Measurements from ENCODE around the gene DSCAML1. TPM values are rescaled to one million over a fixed set of nuclear protein-coding genes. Genes with fewer than 3 reads are reported as not detected.

The DSCAML1 gene
- total and polyA plus RNA-seq, 9 of the 15 experiments (the other 6 are each of a cell fraction or from before 2014, with no cell fraction given): not detected

DNA sequence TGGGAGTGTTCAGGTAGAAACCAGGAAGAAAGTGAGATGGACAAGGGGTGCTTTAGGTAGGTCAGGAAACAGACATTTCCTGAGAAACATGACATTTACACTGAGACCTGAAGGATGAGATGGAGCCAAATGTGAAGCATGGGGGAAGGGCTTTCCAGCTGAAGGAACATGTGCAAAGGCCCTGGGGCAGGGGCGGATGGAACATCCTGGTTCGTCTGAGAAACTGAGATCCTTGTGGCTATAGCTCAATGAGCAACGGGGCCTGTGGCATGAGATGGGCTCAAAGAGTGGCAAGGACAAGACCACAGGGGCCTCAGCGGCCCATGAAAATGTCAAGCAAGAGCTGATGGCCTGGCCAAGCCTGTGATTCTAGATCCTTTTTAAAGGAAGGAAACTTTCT is 127.4 kb downstream of the DSCAML1 start:
- H3K27me3 ChIP-seq (ENCODE audit: control insufficient read depth in 2 of 2, insufficient read depth in 2 of 2, low read length in 2 of 2): peaks cover 32 to 83% of the 10 kb centered on the region in 2 experiments
- H3K9me1 ChIP-seq (ENCODE audit: control insufficient read depth, insufficient read depth, low read length): no peaks in the 10 kb centered on the region
- no peaks in the 10 kb centered on the region; a peak in 1 of 5 replicates for H3K4me1 ChIP-seq (replicated peaks in 1 of 2; ENCODE audit: control insufficient read depth in 2 of 2, insufficient read depth in 2 of 2, low read length in 2 of 2)
- WGBS (ENCODE audit: insufficient coverage, low coverage, missing lambda C conversion rate): 0% methylated on average over 4 of the region's 4 CpGs
- CTCF ChIA-PET (ENCODE audit: low intra/inter-chr PET ratio): no interaction called here
- no peak overlapping the region for H3K4me3 ChIP-seq
- ATAC-seq (no peak), DNase-seq (ENCODE audit: extremely low read depth in 1 of 4, low spot score in 3 of 4) (no peak), FAIRE-seq (no peak)
- no peak overlapping the region for H2AFZ ChIP-seq (ENCODE audit: low read depth, low read length)
- H3K4me2 ChIP-seq (ENCODE audit: insufficient read depth, low read length): no peak overlapping the region
- TF ChIP-seq ZNF717 (CRISPR knock-in tag; IDR thresholded peaks at IDR 0.05): no peak
- TF ChIP-seq RBM25 (IDR thresholded peaks at IDR 0.05; ENCODE audit: low read depth, low read length, severe bottlenecking): peak; percentile 79
- TF ChIP-seq ELF4 (CRISPR knock-in tag; IDR thresholded peaks at IDR 0.05): no peak
- no peak overlapping the region for H3K27ac ChIP-seq (ENCODE audit: extremely low read depth, low read depth, low read length)
- BruUV-seq (replicated peaks): no TSS peak
- no peaks in the 10 kb centered on the region for H3K9me3 ChIP-seq (replicated peaks; ENCODE audit: control insufficient read depth, insufficient read depth, low read depth, low read length)
- no peak overlapping the region for H3K9ac ChIP-seq (ENCODE audit: insufficient read depth in 1 of 2, low read depth in 2 of 2, low read length in 2 of 2)
- H4K20me1 ChIP-seq (replicated peaks; ENCODE audit: control insufficient read depth, insufficient read depth, low read length): peaks cover 4% of the 10 kb centered on the region
- no peaks in the 10 kb centered on the region for H3K79me2 ChIP-seq (ENCODE audit: control insufficient read depth, insufficient read depth, low read length)
- POLR2A ChIA-PET: interaction anchor here (0.6 kb wide), 1 partner anchor 12 kb away, joined by 3 read pairs; no protein-coding TSS in a partner anchor
- in situ Hi-C loops (cut with MboI) (no loop called here), intact Hi-C loops (cut with micrococcal nuclease) (no loop called here)
- H3K36me3 ChIP-seq (ENCODE audit: control insufficient read depth, insufficient read depth, low read length): no peaks in the 10 kb centered on the region

DNA sequence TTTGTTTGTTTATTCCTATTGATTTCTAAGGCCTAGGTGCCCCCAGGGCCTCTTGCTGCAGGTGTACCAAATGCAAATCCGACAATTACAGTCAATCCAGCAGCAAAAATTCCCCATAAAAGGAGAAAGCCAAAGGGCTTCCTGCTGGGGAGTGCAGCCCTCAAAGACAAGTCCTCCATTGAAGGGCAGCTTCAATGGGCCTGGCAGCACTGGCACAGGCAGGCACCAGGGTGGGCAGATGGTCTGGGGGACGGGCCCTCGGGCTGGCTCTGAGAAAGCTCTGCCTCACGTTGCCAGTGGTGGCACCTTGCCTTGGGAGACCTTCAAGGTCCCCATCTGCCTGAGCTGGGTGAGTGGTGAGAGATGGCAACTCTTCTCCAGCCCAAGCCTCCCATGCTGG is 128.0 kb downstream of the DSCAML1 start:
- POLR2A ChIA-PET: interaction anchor here (1.4 kb wide), 1 partner anchor 16 kb away, joined by 5 read pairs; no protein-coding TSS in a partner anchor
- Histone ChIP-seq H3K4me1 (replicated peaks in 1 of 2; ENCODE audit: control insufficient read depth in 2 of 2, insufficient read depth in 2 of 2, low read length in 2 of 2) (no peaks in the 10 kb centered on the region; a peak in 1 of 5 replicates), H3K9me1 (ENCODE audit: control insufficient read depth, insufficient read depth, low read length) (no peaks in the 10 kb centered on the region), H4K20me1 (replicated peaks; ENCODE audit: control insufficient read depth, insufficient read depth, low read length) (peaks cover 4% of the 10 kb centered on the region), H3K27me3 (ENCODE audit: control insufficient read depth in 2 of 2, insufficient read depth in 2 of 2, low read length in 2 of 2) (peaks cover 32 to 83% of the 10 kb centered on the region in 2 experiments), H3K36me3 (ENCODE audit: control insufficient read depth, insufficient read depth, low read length) (no peaks in the 10 kb centered on the region), H2AFZ (ENCODE audit: low read depth, low read length) (no peak overlapping the region), H3K4me3 (no peak overlapping the region), H3K9me3 (replicated peaks; ENCODE audit: control insufficient read depth, insufficient read depth, low read depth, low read length) (no peaks in the 10 kb centered on the region), H3K9ac (ENCODE audit: insufficient read depth in 1 of 2, low read depth in 2 of 2, low read length in 2 of 2) (no peak overlapping the region), H3K4me2 (ENCODE audit: insufficient read depth, low read length) (no peak overlapping the region), H3K27ac (ENCODE audit: extremely low read depth, low read depth, low read length) (no peak overlapping the region), H3K79me2 (ENCODE audit: control insufficient read depth, insufficient read depth, low read length) (no peaks in the 10 kb centered on the region)
- no peak for TF ChIP-seq CSDE1 (IDR thresholded peaks at IDR 0.05)
- TF ChIP-seq PHF21A (IDR thresholded peaks at IDR 0.05; ENCODE audit: borderline replicate concordance, low read depth): no peak
- TF ChIP-seq FOXK2 (conservative IDR thresholded peaks at IDR 0.05 in 1 of 2, IDR thresholded peaks at IDR 0.05 in 1 of 2; ENCODE audit: low read depth in 2 of 2): no peak
- no peak for TF ChIP-seq ZNF347 (CRISPR knock-in tag; IDR thresholded peaks at IDR 0.05; ENCODE audit: low read depth)
- TF ChIP-seq, protein P1, sequence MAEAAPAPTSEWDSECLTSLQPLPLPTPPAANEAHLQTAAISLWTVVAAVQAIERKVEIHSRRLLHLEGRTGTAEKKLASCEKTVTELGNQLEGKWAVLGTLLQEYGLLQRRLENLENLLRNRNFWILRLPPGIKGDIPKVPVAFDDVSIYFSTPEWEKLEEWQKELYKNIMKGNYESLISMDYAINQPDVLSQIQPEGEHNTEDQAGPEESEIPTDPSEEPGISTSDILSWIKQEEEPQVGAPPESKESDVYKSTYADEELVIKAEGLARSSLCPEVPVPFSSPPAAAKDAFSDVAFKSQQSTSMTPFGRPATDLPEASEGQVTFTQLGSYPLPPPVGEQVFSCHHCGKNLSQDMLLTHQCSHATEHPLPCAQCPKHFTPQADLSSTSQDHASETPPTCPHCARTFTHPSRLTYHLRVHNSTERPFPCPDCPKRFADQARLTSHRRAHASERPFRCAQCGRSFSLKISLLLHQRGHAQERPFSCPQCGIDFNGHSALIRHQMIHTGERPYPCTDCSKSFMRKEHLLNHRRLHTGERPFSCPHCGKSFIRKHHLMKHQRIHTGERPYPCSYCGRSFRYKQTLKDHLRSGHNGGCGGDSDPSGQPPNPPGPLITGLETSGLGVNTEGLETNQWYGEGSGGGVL (CRISPR knock-in tag; IDR thresholded peaks at IDR 0.05): no peak
- TF ChIP-seq TARDBP (IDR thresholded peaks at IDR 0.05): no peak
- TF ChIP-seq ZKSCAN1 (IDR thresholded peaks at IDR 0.05; ENCODE audit: low read depth, low read length): no peak
- no peak for TF ChIP-seq ETV5 (CRISPR knock-in tag; IDR thresholded peaks at IDR 0.05; ENCODE audit: low read depth)
- no peak for TF ChIP-seq ZNF175 (CRISPR knock-in tag; IDR thresholded peaks at IDR 0.05; ENCODE audit: low read depth)
- TF ChIP-seq GATA2 (CRISPR knock-in tag; IDR thresholded peaks at IDR 0.05): no peak
- no peak for TF ChIP-seq LARP7 (IDR thresholded peaks at IDR 0.05)
- no peak for TF ChIP-seq ZNF263 (CRISPR knock-in tag; IDR thresholded peaks at IDR 0.05; ENCODE audit: borderline replicate concordance)
- TF ChIP-seq ZNF780A (CRISPR knock-in tag; IDR thresholded peaks at IDR 0.05): no peak
- no peak for TF ChIP-seq ZBTB17 (CRISPR knock-in tag; IDR thresholded peaks at IDR 0.05)
- TF ChIP-seq SRSF7 (optimal IDR thresholded peaks at IDR 0.05; ENCODE audit: low read depth, low read length): no peak
- no TSS peak for BruUV-seq (replicated peaks)
- no peak for ATAC-seq
- DNase-seq (ENCODE audit: extremely low read depth in 1 of 4, low spot score in 3 of 4): no peak
- CTCF ChIA-PET (ENCODE audit: low intra/inter-chr PET ratio): no interaction called here
- intact Hi-C loops (cut with micrococcal nuclease) (no loop called here), in situ Hi-C loops (cut with MboI) (no loop called here)
- FAIRE-seq: no peak
- 3% methylated on average over 4 of the region's 4 CpGs for WGBS (ENCODE audit: insufficient coverage, low coverage, missing lambda C conversion rate)

All from K562 (cell line).